ENCODE results near the gene EFCAB14.
"Not testable (repeated sequence)": the region's sequence is repeated elsewhere in the genome, so short reads cannot be mapped to it uniquely, and the experiment has no call there.

The EFCAB14 gene

DNA sequence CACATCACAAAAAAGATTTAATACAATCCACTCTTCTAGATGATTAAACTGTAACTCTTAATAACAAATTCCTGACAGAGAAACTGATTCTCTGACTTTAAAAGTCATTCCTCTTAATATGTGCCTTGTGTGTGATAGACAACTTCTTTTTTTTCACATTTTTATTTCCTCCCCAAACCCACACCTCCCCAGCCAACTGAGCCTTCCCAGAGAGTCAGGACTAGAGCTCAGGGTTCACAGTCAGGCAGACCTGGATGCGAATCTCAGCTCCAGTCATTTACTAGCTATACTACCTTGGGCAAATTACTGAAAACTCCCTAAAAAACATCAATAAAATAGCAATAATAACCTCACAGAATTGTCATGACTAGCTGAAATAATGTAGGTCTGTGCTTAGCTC is 64.9 kb downstream of the EFCAB14 start:
- no peak for DNase-seq (ENCODE audit: low read depth in 2 of 2)

DNA sequence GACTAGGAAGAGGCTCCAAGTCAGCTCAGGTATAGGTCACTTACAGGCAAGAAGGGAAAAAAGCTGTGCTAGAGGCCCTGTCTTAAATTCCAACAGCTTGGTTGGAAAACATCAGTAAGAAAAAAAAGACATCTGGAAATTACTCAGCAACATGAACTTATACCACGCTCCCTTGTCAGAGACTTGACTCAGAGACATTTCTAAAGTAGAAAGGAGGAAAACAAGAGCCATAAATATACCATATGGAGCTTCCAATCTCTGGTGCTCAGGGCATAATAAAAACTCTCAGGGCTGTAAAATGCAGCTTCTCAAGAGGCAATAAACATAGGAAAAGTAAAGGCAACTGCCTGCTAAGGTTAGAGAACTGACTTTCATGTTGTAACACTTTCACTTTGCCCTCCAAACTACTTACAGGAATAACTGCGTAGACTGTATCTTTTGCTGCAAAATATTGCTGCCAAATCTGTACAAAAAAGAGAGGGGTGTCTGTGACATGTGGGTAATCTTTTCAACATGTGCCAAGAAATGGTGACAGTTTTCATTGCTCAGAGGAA is 65.4 kb downstream of the EFCAB14 start:
- DNase-seq (ENCODE audit: low read depth in 2 of 2), result no peak

- no peak for DNase-seq (ENCODE audit: low read depth in 2 of 2)
These were observed 66.4 kb downstream of the EFCAB14 start for GRCh38 chr1:46652321-46653100.

DNA sequence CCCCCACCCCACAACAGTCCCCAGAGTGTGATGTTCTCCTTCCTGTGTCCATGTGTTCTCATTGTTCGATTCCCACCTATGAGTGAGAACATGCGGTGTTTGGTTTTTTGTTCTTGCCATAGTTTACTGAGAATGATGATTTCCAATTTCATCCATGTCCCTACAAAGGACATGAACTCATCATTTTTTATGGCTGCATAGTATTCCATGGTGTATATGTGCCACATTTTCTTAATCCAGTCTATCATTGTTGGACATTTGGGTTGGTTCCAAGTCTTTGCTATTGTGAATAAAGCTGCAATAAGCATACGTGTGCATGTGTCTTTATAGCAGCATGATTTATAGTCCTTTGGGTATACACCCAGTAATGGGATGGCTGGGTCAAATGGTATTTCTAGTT is 67.8 kb downstream of the EFCAB14 start:
- DNase-seq (ENCODE audit: low read depth in 2 of 2), result not testable (repeated sequence)

DNA sequence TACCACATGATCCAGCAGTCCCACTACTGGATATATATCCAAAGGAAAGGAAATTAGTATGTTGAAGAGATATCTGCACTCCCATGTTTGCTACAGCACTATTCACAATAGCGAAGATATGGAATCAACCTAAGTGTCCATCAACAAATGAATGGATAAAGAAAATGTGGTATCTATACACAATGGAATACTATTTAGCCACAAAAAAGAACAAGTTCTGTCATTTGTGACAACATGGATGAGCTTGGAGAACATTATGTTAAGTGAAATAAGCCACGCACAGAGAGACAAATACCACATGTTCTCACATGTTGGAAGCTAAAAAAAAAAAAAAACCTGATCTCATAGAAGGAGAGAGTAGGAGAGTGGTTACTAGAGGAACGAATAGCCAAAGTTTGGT is 68.4 kb downstream of the EFCAB14 start:
- DNase-seq (ENCODE audit: low read depth in 2 of 2), result no peak

DNA sequence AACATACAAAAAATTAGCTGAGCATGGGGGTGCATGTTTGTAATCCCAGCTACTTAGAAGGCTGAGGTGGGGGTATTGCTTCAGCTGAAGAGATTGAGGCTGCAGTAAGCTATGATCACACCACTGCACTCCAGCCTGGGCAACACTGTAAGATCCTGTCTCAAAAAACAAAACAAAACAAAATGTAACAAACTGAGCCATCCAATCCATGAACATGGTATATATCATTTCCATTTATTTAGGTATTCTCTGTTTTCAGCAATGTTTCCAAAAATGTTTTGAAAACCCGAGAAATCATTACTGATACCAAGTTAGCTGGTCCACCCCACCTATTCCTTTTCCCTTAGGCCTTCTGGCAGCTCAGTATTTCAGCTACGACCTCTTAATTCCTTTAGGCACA is 69.2 kb downstream of the EFCAB14 start:
- DNase-seq (ENCODE audit: low read depth in 2 of 2), result no peak

GRCh38 chr1:46647611-46648010 is 71.3 kb downstream of the EFCAB14 start:
- DNase-seq (ENCODE audit: low read depth in 2 of 2), result no peak

DNA sequence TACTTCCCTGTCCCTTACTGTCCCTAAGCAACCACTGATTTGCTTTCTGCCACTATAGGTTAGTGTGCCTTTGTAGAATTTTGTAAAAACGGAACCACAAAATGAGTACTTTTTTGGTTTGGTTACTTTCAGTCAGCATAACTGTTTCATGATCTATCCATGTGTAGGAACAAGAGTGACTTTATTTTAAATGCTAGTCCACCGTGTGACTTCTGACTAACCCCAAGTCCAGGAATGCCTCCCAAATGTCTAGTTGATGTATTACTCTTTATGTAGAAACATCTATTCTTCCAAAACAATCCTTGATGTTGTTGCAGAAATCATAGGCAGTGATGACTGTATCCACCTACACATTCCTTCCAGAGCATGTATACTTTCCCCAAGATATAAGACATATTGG is 72.1 kb downstream of the EFCAB14 start:
- no peak for DNase-seq (ENCODE audit: low read depth in 2 of 2)

DNA sequence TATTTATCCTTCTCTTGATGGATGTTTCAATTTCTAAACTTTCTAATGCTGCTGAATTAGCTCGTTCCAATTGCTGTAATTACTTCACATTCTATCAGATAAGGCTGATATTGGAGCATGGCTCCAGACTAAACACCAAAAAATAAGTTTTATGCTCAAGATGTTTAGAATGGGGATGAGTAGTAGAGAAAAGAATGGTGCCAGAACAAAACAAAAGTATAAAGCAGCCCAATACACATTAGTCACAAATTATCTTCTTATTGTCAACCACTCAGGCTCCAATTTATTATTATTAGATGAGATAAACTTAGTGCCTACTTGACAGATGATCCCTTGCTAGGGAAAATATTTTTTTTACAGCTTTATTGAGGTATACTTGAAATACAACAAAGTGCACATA is 72.6 kb downstream of the EFCAB14 start:
- no peak for DNase-seq (ENCODE audit: low read depth in 2 of 2)

DNA sequence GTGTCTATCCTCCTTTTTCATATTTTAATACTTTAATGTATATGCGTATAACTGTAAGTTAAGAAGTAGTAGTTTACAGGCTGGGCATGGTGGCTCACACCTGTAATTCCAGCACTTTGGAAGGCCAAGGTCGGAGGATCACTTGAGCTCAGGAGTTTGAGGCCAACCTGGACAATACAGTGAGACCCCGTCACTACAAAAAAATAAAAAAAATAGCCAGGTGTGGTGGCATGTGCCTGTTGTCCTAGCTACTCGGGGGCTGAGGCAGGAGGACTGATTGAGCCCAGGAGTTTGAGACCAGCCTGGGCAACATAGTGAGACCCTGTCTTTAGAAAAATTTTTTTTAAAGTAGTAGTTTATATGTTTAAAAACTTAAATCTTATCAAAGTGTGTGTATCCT is 73.1 kb downstream of the EFCAB14 start:
- DNase-seq (ENCODE audit: low read depth in 2 of 2), result no peak

- DNase-seq (ENCODE audit: low read depth in 2 of 2), result no peak
These were observed 75.5 kb downstream of the EFCAB14 start for GRCh38 chr1:46643368-46643775.

- no peak for DNase-seq (ENCODE audit: low read depth in 2 of 2)
These were observed 76.7 kb downstream of the EFCAB14 start for GRCh38 chr1:46642115-46642680.

- no peak for DNase-seq (ENCODE audit: low read depth in 2 of 2)
These were observed 79.4 kb downstream of the EFCAB14 start for GRCh38 chr1:46639547-46639946.

DNA sequence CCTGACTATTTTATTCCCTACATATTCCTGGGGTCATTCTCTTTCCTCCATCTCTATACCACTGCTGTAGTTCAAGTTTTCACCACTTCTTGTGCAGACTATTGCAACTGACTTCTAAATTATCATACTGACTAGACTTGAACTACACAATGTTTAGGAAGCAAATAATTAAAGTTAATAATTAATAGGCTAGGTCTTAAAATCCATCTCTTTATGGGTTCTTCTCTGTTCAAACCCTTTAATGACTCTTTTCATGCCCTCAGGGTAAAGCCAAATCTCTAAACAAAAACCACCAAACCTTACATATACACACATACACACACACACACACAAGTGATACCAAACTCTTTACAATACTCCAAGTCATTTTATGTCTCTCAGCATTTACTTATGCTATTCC is 80.0 kb downstream of the EFCAB14 start:
- no peak for DNase-seq (ENCODE audit: low read depth in 2 of 2)

DNA sequence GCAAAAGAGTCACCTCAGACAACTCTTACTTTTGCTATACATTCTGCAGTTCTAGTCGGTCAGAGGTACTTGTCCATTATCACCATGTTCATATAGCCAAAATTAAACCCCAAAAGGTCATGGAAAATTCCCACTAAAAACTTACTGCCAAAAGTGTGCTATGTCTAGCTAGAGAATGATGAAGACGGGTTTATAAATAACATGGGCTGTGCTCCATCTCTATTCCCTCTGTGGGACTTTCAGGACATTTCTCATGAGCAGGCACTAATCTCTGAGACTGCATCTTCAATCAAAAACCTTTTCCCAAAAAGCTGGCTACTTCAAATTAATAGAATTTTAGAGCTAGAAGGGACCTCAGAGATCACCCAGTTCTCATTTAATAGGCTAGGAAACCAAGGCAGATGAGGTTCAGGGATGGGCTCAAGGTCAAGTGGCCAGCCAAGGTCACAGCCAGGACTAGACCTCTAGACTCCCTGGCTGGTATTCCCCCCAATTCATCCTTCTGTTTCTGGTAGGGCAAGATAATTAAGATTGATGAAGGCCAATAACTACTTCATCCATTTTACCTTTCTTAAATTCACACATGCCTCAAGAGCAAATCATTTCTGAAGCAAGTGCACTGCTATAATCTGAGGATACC is 81.3 kb downstream of the EFCAB14 start:
- no peak for DNase-seq (ENCODE audit: low read depth in 2 of 2)

GRCh38 chr1:46635205-46635604 is 83.7 kb downstream of the EFCAB14 start:
- DNase-seq (ENCODE audit: low read depth in 2 of 2), result no peak

DNA sequence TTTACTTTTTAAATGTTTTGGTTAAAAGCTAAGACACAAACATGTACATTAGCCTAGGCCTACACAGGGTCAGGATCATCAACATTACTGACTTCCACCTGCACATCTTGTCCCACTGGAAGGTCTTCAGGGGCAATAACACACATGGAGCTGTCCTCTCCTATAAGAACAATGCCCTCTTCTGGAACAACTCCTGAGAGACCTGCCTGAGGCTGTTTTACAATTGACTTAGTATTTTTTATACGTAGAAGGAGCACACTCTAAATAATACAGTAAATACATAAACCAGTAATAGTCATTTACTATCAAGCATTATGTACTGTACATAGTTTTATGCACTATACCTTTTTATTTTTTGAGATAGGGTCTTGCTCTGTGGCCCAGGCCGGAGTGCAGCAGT is 88.2 kb downstream of the EFCAB14 start:
- DNase-seq (ENCODE audit: low read depth in 2 of 2), result no peak
